Activated naive CD4-positive, alpha-beta T cell treated with anti-CD3 and anti-CD28 coated beads for 36 hours (primary cell): ENCODE measurements around the gene ZNF726. TPM values are rescaled to one million over a fixed set of nuclear protein-coding genes. Genes with fewer than 3 reads are reported as not detected.

ENCODE experiments used
- CTCF ChIA-PET: fragments of 350-600 bp; sonication (Branson Sonifier 250); formaldehyde crosslinking; loops from one replicate; lab custom pipeline; 2021; ENCODE audit warnings: antibody characterized with exemption; lab: Charles Lee
- DNase-seq: peaks from one replicate; pipeline ENCODE4 v3.0.0-alpha.2; 2020
- H3K27ac Mint-ChIP-seq: one replicate; pipeline ENCODE4 v1.8.0; 2021; ENCODE audit warnings: mild to moderate bottlenecking, mixed read lengths
- H3K27me3 Mint-ChIP-seq: one replicate; pipeline ENCODE4 v1.8.0; 2021; ENCODE audit warnings: low read depth, mixed read lengths
- H3K36me3 Mint-ChIP-seq: one replicate; pipeline ENCODE4 v1.8.0; 2021; ENCODE audit warnings: low read depth, mixed read lengths
- H3K4me1 Mint-ChIP-seq: one replicate; pipeline ENCODE4 v1.8.0; 2021; ENCODE audit warnings: low read depth, mixed read lengths
- H3K4me3 Mint-ChIP-seq: one replicate; pipeline ENCODE4 v1.8.0; 2021; ENCODE audit warnings: mild to moderate bottlenecking, moderate library complexity, mixed read lengths
- H3K9me3 Mint-ChIP-seq: one replicate; pipeline ENCODE4 v1.8.0; 2021; ENCODE audit warnings: mixed read lengths
- intact Hi-C: fragments of 100-400 bp; cut with micrococcal nuclease; formaldehyde crosslinking; loops from one replicate; pipeline ENCODE4 v1.15.1; 2023
- total RNA-seq, 2 experiments: library from RNA; stranded (reverse); gene quantifications; one replicate each; pipeline ENCODE4 v1.2.3, GENCODE V29; 2021

The ZNF726 gene
- total RNA-seq, 2 experiments from 2014 or later: 22.3 to 22.8 TPM

GRCh38 chr19:23981863-23982262 lies 67.2 kb downstream of the ZNF726 start:
- intact Hi-C loops: no loop called here
- Mint-ChIP-seq H3K9me3 (no peaks in the 10 kb centered on the region), H3K36me3 (no peaks in the 10 kb centered on the region), H3K27ac (no peak overlapping the region), H3K4me1 (no peaks in the 10 kb centered on the region), H3K27me3 (no peaks in the 10 kb centered on the region), H3K4me3 (no peak overlapping the region)
- DNase-seq: no peak
- CTCF ChIA-PET: no interaction called here

GRCh38 chr19:23983406-23983805 lies 68.7 kb downstream of the ZNF726 start:
- Mint-ChIP-seq H3K4me1 (no peaks in the 10 kb centered on the region), H3K27ac (no peak overlapping the region), H3K4me3 (no peak overlapping the region), H3K27me3 (no peaks in the 10 kb centered on the region), H3K9me3 (no peaks in the 10 kb centered on the region), H3K36me3 (no peaks in the 10 kb centered on the region)
- DNase-seq: no peak
- intact Hi-C loops: no loop called here
- CTCF ChIA-PET: no interaction called here

Other genes with a start within 250 kb of the ZNF726 start
- gene ZNF675, start 227.7 kb upstream of the ZNF726 start, total RNA-seq: 10 to 100 TPM; 23.8 to 25.2 TPM
- 1 to 10 TPM; 3.1 to 5.1 TPM for gene ZNF681, start 156.0 kb upstream of the ZNF726 start, total RNA-seq
- gene ZNF254, start 172.3 kb downstream of the ZNF726 start, total RNA-seq: 1 to 10 TPM; 6.6 to 7.5 TPM